Measurements from ENCODE around the gene PPP1R3F.
A peak's percentile ranks its signal among the peaks of the same experiment; 100 is the strongest.

The PPP1R3F gene

GRCh38 chrX:49269767-49270248 is at the start of gene PPP1R3F:
Gene PPP1R3F (plus strand): TSS chrX:49269793. CDS start chrX:49269870, 77 bp downstream.
- no peak for DNase-seq (ENCODE audit: low spot score)

GRCh38 chrX:49220100-49220499 is 49.5 kb upstream of the PPP1R3F start:
- no peak for DNase-seq (ENCODE audit: low spot score)

- DNase-seq (ENCODE audit: low spot score), result no peak
Measured at GRCh38 chrX:49221868-49222267, 47.7 kb upstream of the PPP1R3F start.

- no peak for DNase-seq (ENCODE audit: low spot score)
Measured at GRCh38 chrX:49225858-49226257, 43.7 kb upstream of the PPP1R3F start.

- DNase-seq (ENCODE audit: low spot score), result no peak
Measured at GRCh38 chrX:49226946-49227345, 42.6 kb upstream of the PPP1R3F start.

GRCh38 chrX:49227726-49228125 is 41.9 kb upstream of the PPP1R3F start:
- no peak for DNase-seq (ENCODE audit: low spot score)

- DNase-seq (ENCODE audit: low spot score), result no peak
Measured at GRCh38 chrX:49228185-49228584, 41.4 kb upstream of the PPP1R3F start.

GRCh38 chrX:49230500-49231232 is 38.9 kb upstream of the PPP1R3F start:
- DNase-seq (ENCODE audit: low spot score), result peak; percentile 1

- DNase-seq (ENCODE audit: low spot score), result no peak
Measured at GRCh38 chrX:49231333-49232000, 38.1 kb upstream of the PPP1R3F start.

- no peak for DNase-seq (ENCODE audit: low spot score)
Measured at GRCh38 chrX:49232525-49232924, 37.1 kb upstream of the PPP1R3F start.

- DNase-seq (ENCODE audit: low spot score), result no peak
Measured at GRCh38 chrX:49233176-49233575, 36.4 kb upstream of the PPP1R3F start, which contains the start of gene CACNA1F. Gene CACNA1F (minus strand): TSS chrX:49233340. CDS start chrX:49233309, 31 bp downstream.

GRCh38 chrX:49233887-49234555 is 35.6 kb upstream of the PPP1R3F start:
- DNase-seq (ENCODE audit: low spot score), result no peak

GRCh38 chrX:49237060-49237459 is 32.5 kb upstream of the PPP1R3F start:
- no peak for DNase-seq (ENCODE audit: low spot score)

GRCh38 chrX:49238735-49239134 is 30.9 kb upstream of the PPP1R3F start:
- no peak for DNase-seq (ENCODE audit: low spot score)

- DNase-seq (ENCODE audit: low spot score), result no peak
Measured at GRCh38 chrX:49242545-49243066, 27.0 kb upstream of the PPP1R3F start.

- DNase-seq (ENCODE audit: low spot score), result no peak
Measured at GRCh38 chrX:49243166-49243565, 26.4 kb upstream of the PPP1R3F start.

GRCh38 chrX:49244207-49244606 is 25.4 kb upstream of the PPP1R3F start:
- no peak for DNase-seq (ENCODE audit: low spot score)

GRCh38 chrX:49246541-49246940 is 23.1 kb upstream of the PPP1R3F start:
- DNase-seq (ENCODE audit: low spot score), result no peak

- DNase-seq (ENCODE audit: low spot score), result no peak
Measured at GRCh38 chrX:49247346-49247745, 22.2 kb upstream of the PPP1R3F start.

- no peak for DNase-seq (ENCODE audit: low spot score)
Measured at GRCh38 chrX:49247916-49248811, 21.4 kb upstream of the PPP1R3F start.

GRCh38 chrX:49249071-49249470 is 20.5 kb upstream of the PPP1R3F start:
- no peak for DNase-seq (ENCODE audit: low spot score)
